HG03354 (cell line): ENCODE results near the gene TPRG1L.

Experiments used
- ATAC-seq: cut with Tn5 transposase; IDR thresholded peaks from one replicate; pipeline ENCODE4 v1.9.1; 2021; ENCODE audit warnings: mild to moderate bottlenecking; ENCODE audit not compliant: unreplicated experiment, poor library complexity, severe bottlenecking

TPRG1L gene

GRCh38 chr1:3638676-3639075, 13.9 kb downstream of the TPRG1L start:
- ATAC-seq, result no peak

GRCh38 chr1:3639397-3639911, 14.6 kb downstream of the TPRG1L start:
- no peak for ATAC-seq

GRCh38 chr1:3640121-3640837, 15.5 kb downstream of the TPRG1L start:
- no peak for ATAC-seq

DNA sequence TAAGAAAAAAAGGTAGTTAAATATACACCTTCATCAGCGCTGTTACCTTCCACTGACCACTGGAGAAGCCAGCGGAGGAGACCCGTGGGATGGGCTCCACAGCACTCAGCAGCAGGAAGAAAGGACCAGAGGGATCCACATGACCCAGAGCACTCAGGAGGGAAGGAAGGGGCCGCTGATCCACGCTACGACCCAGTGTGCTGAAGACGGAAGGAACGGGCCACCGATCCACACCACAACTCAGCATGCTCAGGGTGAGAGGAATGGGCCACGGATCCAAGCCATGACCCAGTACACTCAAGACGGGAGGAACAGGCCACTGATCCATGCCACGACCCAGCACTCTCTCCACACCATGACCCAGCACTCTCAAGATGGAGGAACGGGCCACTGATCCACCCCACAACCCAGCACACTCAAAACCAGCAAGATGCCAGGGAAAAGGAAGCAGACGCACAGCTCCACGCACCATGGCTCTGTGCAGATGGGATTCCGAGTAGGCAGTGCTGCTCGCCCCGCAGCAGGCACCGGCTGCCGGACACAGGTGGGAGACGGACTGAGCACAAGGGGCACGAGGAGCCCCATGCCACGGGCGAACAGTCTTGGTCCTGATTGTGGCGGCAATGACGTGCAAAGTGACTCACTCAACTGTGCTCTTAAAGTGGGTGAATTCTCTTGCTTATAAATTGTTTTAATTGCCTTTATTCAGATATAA, 16.4 kb downstream of the TPRG1L start:
- no peak for ATAC-seq

GRCh38 chr1:3641816-3642215, 17.0 kb downstream of the TPRG1L start:
- ATAC-seq, result no peak

DNA sequence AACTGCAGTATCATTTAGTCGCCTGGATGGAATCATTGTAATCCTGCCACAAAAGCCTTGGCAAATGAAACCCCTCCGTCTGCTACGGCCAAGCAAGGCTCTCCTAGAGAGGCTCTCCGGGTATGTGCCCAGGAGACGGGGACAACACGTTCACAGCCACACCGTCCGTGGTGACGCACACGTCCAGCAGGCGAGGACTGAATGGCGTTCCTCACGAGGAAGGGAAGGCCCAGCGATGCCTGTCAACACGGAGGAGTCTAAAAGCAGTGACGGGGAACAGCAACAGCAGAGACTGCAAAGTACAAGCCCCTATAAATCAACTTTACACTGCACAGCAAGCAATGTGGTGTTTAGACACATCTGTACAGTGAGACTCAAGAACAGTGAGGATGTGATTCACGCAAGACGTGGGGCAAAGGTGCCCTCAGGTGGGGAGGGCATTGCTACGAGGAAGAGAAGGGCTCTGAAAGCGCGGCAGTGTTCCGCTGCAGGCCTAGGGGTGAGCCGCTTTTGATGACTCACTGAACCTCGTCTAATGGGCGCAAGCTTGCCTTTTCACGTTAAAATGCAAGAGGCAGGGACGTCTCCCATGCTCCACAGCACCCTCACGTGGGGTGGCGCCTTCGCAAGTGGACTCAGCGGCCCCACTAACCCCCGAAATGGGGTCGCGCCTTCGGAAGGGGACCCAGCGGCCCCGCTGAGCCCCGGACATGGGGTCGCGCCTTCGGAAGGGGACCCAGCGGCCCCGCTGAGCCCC, 18.3 kb downstream of the TPRG1L start:
- ATAC-seq, result no peak

- ATAC-seq, result no peak
Observed at GRCh38 chr1:3644273-3644672, 19.5 kb downstream of the TPRG1L start.

DNA sequence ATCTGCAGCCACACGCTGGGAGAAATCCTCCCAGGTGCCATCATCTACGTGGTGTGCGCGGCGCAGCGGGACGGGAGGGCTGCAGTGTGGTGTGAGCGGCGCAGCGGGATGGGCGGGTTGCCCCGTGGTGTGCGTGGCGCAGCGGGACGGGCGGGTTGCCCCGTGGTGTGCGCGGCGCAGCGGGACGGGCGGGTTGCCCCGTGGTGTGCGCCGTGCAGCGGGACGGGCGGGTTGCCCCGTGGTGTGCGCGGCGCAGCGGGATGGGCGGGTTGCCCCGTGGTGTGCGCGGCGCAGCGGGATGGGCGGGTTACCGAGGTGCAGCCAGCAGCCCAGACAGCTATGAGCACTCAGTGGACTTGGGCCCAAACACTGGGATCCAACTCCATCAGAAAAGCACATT, 20.4 kb downstream of the TPRG1L start:
- ATAC-seq, result no peak

GRCh38 chr1:3645666-3646355, 21.0 kb downstream of the TPRG1L start:
- no peak for ATAC-seq

DNA sequence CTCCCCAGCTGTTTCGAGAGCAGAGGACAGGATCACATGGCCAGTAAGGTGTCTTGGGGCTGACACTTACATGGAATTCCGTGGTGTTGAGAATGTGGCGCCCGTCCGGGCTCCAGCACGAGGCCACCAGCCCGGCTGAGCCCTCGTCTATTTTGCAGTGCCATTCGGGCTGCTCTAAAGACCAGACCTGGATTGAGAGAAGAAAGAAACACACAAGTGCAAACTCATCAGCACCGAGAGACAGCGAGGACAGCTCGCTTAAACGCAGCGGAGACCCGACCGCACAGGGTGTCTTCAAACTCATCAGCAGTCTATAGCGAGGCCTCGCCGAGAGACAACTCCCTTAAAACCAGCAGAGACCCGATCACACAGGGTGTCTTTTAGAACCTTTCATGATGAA, 21.8 kb downstream of the TPRG1L start:
- ATAC-seq, result no peak

DNA sequence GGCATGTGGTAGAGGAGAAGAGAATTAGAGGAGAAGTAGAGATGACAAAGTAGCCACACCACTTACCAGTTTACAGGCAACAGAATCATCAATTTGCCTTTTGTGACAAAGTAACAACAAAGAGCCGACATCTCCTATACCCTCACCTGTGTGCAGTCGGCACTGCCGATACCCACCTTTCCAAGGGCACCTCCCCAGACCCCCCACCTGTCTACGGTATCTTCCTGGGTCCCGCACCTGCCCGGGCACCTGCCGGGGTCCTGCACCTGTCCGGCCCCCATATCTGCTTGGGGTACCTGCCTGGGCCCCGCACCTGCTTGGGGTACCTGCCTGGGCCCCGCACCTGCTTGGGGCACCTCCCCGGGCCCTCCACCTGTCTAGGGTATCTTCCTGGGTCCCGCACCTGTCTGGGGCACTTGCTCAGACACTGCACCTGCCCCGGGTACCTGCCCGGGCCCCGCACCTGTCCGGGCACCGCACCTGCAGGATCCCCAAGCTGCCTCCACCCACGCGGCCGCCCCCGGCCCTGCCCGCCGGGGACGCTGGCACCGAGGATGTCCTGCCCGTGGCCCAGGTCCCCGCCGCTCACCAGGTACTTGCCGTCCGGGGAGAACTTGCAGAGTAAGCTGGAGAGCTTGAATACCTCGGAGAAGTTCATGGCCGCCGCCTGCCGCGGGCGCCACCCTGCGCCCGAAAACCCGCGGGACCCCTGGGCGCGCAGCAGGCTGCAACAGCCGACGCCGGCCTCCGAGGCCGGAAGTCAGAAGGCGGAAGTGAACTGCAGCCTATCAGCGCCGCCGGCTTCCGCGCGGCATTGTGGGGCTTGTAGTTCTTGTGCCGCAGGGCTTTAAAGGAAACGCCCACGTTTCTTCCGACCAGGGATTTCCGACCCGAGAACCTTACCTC, 24.8 kb downstream of the TPRG1L start, which contains the start of gene WRAP73:
Gene WRAP73, minus strand, starts transcription at position 762 of the 906 bp plus-strand sequence. Its CDS starts 104 bp downstream, at position 658.
- peak; percentile 90 for ATAC-seq

- no peak for ATAC-seq
Observed at GRCh38 chr1:3650248-3651025, 25.6 kb downstream of the TPRG1L start.

DNA sequence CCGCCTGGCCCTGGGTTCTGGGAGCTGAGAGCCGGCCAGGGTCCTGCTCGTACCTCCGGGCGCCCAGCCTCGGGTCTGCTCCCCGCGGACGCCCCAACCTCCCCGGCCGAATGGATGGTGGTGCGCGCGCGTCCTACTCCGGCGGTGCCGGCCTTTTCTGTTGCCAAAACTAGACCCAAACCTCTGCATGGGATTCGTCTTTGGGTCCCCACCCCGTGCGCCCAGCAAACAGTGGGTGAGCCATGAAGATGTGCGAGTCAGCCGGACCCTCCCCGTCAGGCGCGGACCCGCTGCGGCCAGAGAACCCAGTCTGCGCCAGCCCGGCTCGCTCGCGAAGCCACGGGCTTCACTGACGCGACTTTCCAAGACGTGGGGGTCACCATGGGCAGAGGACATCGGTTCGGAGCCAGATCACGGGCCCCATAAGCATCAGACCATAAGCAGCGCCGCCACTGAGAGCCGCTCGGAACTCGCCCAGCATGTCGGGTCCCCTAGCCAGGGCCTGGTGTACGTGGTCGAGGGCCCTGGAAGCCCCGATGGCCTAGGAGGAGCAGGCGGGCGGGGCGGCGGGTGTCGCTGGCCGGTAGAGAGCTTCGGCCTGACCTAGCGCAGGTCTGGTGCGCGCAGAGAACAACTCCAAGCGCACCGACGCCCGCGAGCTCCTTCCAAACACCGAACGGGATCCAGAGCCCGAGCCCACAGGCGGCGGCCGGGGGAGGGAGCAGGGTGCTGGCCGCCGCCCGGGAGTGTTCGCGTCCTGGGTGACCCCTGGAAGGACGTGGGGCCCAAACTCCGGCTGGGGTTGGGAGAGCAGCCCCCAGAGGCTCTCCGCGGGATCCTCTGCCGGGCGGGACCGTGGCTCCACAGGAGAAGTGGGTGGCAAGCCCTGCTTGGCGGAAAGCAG, 26.5 kb downstream of the TPRG1L start:
- ATAC-seq, result no peak

DNA sequence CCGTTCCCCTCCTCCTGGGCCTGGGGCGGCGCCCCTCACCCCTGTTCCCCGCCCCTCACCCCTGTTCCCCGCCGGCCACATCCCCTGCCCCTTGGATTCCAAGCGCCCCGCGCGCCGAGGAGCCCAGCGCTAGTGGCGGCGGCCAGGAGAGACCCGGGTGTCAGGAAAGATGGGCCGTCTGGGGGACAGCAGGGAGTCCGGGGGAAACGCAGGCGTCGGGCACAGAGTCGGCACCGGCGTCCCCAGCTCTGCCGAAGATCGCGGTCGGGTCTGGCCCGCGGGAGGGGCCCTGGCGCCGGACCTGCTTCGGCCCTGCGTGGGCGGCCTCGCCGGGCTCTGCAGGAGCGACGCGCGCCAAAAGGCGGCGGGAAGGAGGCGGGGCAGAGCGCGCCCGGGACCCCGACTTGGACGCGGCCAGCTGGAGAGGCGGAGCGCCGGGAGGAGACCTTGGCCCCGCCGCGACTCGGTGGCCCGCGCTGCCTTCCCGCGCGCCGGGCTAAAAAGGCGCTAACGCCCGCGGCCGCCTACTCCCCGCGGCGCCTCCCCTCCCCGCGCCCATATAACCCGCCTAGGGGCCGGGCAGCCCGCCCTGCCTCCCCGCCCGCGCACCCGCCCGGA, 27.2 kb downstream of the TPRG1L start, which contains the start of gene TP73:
Gene TP73, plus strand, starts transcription at position 587 of the 618 bp plus-strand sequence. CDS start 29,850 bp downstream, outside the sequence.
- no peak for ATAC-seq

- ATAC-seq, result no peak
Observed at GRCh38 chr1:3652548-3653285, 27.9 kb downstream of the TPRG1L start.

- no peak for ATAC-seq
Observed at GRCh38 chr1:3653286-3653618, 28.4 kb downstream of the TPRG1L start.
